HEK293 (cell line): Measurements from ENCODE around the gene TIRAP.

Source experiments
- CTCF ChIA-PET: fragments of 350-600 bp; formaldehyde crosslinking; extraction: SDS; loops from one replicate; lab custom pipeline; 2021; ENCODE audit warnings: antibody characterized with exemption; lab: Yijun Ruan, JAX
- POLR2A ChIA-PET: fragments of 300-600 bp; formaldehyde crosslinking; extraction: SDS; loops from one replicate; lab custom pipeline; 2020; ENCODE audit warnings: antibody characterized with exemption, inconsistent platforms; lab: Yijun Ruan, JAX
- H3K27ac ChIP-seq: fragments of 200-500 bp; sonication (Bioruptor generic); 2 replicates; pipeline ENCODE4 v1.5.1; 2014; ENCODE audit warnings: low read depth, low read length, control low read depth, inconsistent platforms; ENCODE audit errors: extremely low read depth
- H3K36me3 ChIP-seq, 2 experiments: fragments of 200-500 bp in 1 of 2; sonication (Bioruptor generic) in 1 of 2; 1 replicate in 1 of 2; 2 replicates in 1 of 2; pipeline ENCODE4 v1.5.1; 2014 to 2017; ENCODE audit warnings: inconsistent platforms in 2 of 2, low read length in 2 of 2; ENCODE audit not compliant: control insufficient read depth in 2 of 2, insufficient read depth in 1 of 2
- H3K4me1 ChIP-seq: fragments of 200-500 bp; sonication (Bioruptor generic); 2 replicates; pipeline ENCODE4 v1.5.1; 2014; ENCODE audit warnings: mild to moderate bottlenecking, low read length, inconsistent platforms; ENCODE audit not compliant: control insufficient read depth, insufficient read depth
- H3K4me3 ChIP-seq: 2 replicates; pipeline ENCODE4 v1.5.1; 2011; ENCODE audit warnings: low read depth, mild to moderate bottlenecking, control low read depth, low read length, moderate library complexity
- H3K9me3 ChIP-seq: fragments of 200-500 bp; sonication (Bioruptor generic); 2 replicates; pipeline ENCODE4 v1.5.1; 2014; ENCODE audit warnings: low read depth, low read length, inconsistent platforms; ENCODE audit not compliant: control insufficient read depth, insufficient read depth
- ATF2 ChIP-seq: fragments of 450-650 bp; formaldehyde crosslinking; IDR thresholded peaks from 2 replicates; pipeline ENCODE4 v1.5.1; 2016; ENCODE audit warnings: missing biosample characterization, missing genetic modification characterization, low read depth
- BCL11B ChIP-seq: fragments of 450-650 bp; formaldehyde crosslinking; IDR thresholded peaks from 2 replicates; pipeline ENCODE4 v1.5.1; 2016; ENCODE audit warnings: low read depth, missing biosample characterization, missing genetic modification characterization
- MYNN ChIP-seq: fragments of 450-650 bp; formaldehyde crosslinking; IDR thresholded peaks from 2 replicates; pipeline ENCODE4 v1.5.1; 2016; ENCODE audit warnings: missing biosample characterization, missing genetic modification characterization, borderline replicate concordance
- PRDM10 ChIP-seq: fragments of 450-650 bp; formaldehyde crosslinking; IDR thresholded peaks from 2 replicates; pipeline ENCODE4 v1.5.1; 2016; ENCODE audit warnings: missing biosample characterization, missing genetic modification characterization
- REPIN1 ChIP-seq: fragments of 450-650 bp; formaldehyde crosslinking; IDR thresholded peaks from 2 replicates; pipeline ENCODE4 v1.5.1; 2017; ENCODE audit warnings: missing biosample characterization, missing genetic modification characterization, low read depth
- REST ChIP-seq: fragments of 450-650 bp; formaldehyde crosslinking; IDR thresholded peaks from 2 replicates; pipeline ENCODE4 v1.5.1; 2016; ENCODE audit warnings: missing biosample characterization, missing genetic modification characterization
- ZBTB11 ChIP-seq: fragments of 450-650 bp; formaldehyde crosslinking; conservative IDR thresholded peaks from 2 replicates; pipeline ENCODE4 v1.5.1; 2016; ENCODE audit warnings: low read depth, missing biosample characterization, missing genetic modification characterization
- ZBTB6 ChIP-seq: fragments of 450-650 bp; formaldehyde crosslinking; IDR thresholded peaks from 2 replicates; pipeline ENCODE4 v1.5.1; 2017; ENCODE audit warnings: missing biosample characterization, missing genetic modification characterization
- ZFP3 ChIP-seq: fragments of 450-650 bp; formaldehyde crosslinking; IDR thresholded peaks from 2 replicates; pipeline ENCODE4 v1.5.1; 2016; ENCODE audit warnings: low read depth, missing biosample characterization, missing genetic modification characterization
- ZNF19 ChIP-seq: fragments of 450-650 bp; formaldehyde crosslinking; IDR thresholded peaks from 2 replicates; pipeline ENCODE4; 2016; ENCODE audit warnings: missing biosample characterization, missing genetic modification characterization, low read depth
- ZNF23 ChIP-seq: fragments of 450-650 bp; formaldehyde crosslinking; IDR thresholded peaks from 2 replicates; pipeline ENCODE4 v1.5.1; 2016; ENCODE audit warnings: missing biosample characterization, missing genetic modification characterization, borderline replicate concordance
- ZNF24 ChIP-seq: fragments of 450-650 bp; formaldehyde crosslinking; IDR thresholded peaks from 2 replicates; pipeline ENCODE4 v1.5.1; 2016; ENCODE audit warnings: missing biosample characterization, missing genetic modification characterization
- ZNF426 ChIP-seq: fragments of 450-650 bp; formaldehyde crosslinking; IDR thresholded peaks from 2 replicates; pipeline ENCODE4 v1.5.1; 2017; ENCODE audit warnings: missing biosample characterization, missing genetic modification characterization, mild to moderate bottlenecking, inconsistent platforms, moderate library complexity
- ZNF561 ChIP-seq: fragments of 450-650 bp; IDR thresholded peaks from 2 replicates; pipeline ENCODE4 v1.5.1; 2018; ENCODE audit warnings: missing biosample characterization, missing genetic modification characterization, borderline replicate concordance
- ZNF660 ChIP-seq: fragments of 450-650 bp; IDR thresholded peaks from 2 replicates; pipeline ENCODE4 v1.5.1; 2018; ENCODE audit warnings: missing biosample characterization, mild to moderate bottlenecking, missing genetic modification characterization
- ZNF747 ChIP-seq: fragments of 450-650 bp; formaldehyde crosslinking; IDR thresholded peaks from 2 replicates; pipeline ENCODE4 v1.5.1; 2016; ENCODE audit warnings: missing biosample characterization, missing genetic modification characterization
- ZNF776 ChIP-seq: fragments of 450-650 bp; formaldehyde crosslinking; IDR thresholded peaks from 2 replicates; pipeline ENCODE4 v1.5.0; 2017; ENCODE audit warnings: missing biosample characterization, missing genetic modification characterization, borderline replicate concordance
- ZNF792 ChIP-seq: fragments of 450-650 bp; formaldehyde crosslinking; IDR thresholded peaks from 2 replicates; pipeline ENCODE4 v1.5.1; 2016; ENCODE audit warnings: missing biosample characterization, missing genetic modification characterization
- ZSCAN30 ChIP-seq: fragments of 450-650 bp; IDR thresholded peaks from 2 replicates; pipeline ENCODE4 v1.5.1; 2018; ENCODE audit warnings: missing biosample characterization, mild to moderate bottlenecking, missing genetic modification characterization, moderate library complexity

TIRAP gene

GRCh38 chr11:126262216-126262615 is 20.7 kb upstream of the TIRAP start:
- Histone ChIP-seq H3K4me3 (no peak overlapping the region), H3K9me3 (no peaks in the 10 kb centered on the region), H3K36me3 (peaks cover 9 to 83% of the 10 kb centered on the region in 2 experiments; a peak in 2 of 3 replicates), H3K27ac (no peak overlapping the region), H3K4me1 (no peaks in the 10 kb centered on the region)
- TF ChIP-seq BCL11B (tag by site-specific recombination) (no peak), ZNF747 (tag by site-specific recombination) (no peak), PRDM10 (no peak), ZNF23 (no peak), ZNF19 (tag by site-specific recombination) (no peak), ZNF660 (no peak), ZBTB6 (no peak), ZNF426 (tag by site-specific recombination) (no peak), ZSCAN30 (tag by site-specific recombination) (no peak), ZNF24 (tag by site-specific recombination) (no peak), ZNF776 (tag by site-specific recombination) (no peak), MYNN (tag by site-specific recombination) (no peak), ATF2 (tag by site-specific recombination) (no peak), ZNF561 (tag by site-specific recombination) (no peak), ZBTB11 (tag by site-specific recombination) (no peak), ZFP3 (no peak), REPIN1 (tag by site-specific recombination) (no peak), REST (tag by site-specific recombination) (no peak), ZNF792 (tag by site-specific recombination) (no peak)
- POLR2A ChIA-PET = interaction anchor here (0.8 to 1.5 kb wide), 2 partner anchors 15 to 51 kb away, joined by 4 read pairs; partner anchors contain the start of genes FAM118B and RPUSD4
- CTCF ChIA-PET = interaction anchor here (0.6 kb wide), 1 partner anchor 440 kb away, joined by 3 read pairs; no protein-coding TSS in a partner anchor
